Trophoblast cell (in vitro differentiated cells and primary cell): ENCODE results near the gene CTSS.

Source experiments
- DNase-seq, 2 donors: peaks; one replicate each; pipeline ENCODE4 v3.0.0-alpha.2; 2016
- H2AFZ ChIP-seq: 2 replicates; pipeline ENCODE4 v1.6.1; 2013; ENCODE audit warnings: low read length, moderate library complexity, mild to moderate bottlenecking; ENCODE audit not compliant: insufficient read depth, poor library complexity
- H2AK5ac ChIP-seq: 2 replicates; pipeline ENCODE4 v1.6.1; 2013; ENCODE audit warnings: mild to moderate bottlenecking, low read length
- H2BK120ac ChIP-seq: 2 replicates; pipeline ENCODE4 v1.6.1; 2013; ENCODE audit warnings: low read length, mild to moderate bottlenecking, moderate library complexity; ENCODE audit not compliant: insufficient read depth, poor library complexity
- H2BK12ac ChIP-seq: 2 replicates; pipeline ENCODE4 v1.6.1; 2013; ENCODE audit warnings: mild to moderate bottlenecking, low read length, moderate library complexity
- H2BK5ac ChIP-seq: 2 replicates; pipeline ENCODE4 v1.6.1; 2013; ENCODE audit warnings: low read length, low read depth, moderate library complexity, mild to moderate bottlenecking; ENCODE audit not compliant: poor library complexity
- H3K14ac ChIP-seq: 2 replicates; pipeline ENCODE4 v1.6.1; 2013; ENCODE audit warnings: mild to moderate bottlenecking, low read length
- H3K18ac ChIP-seq: 2 replicates; pipeline ENCODE4 v1.6.1; 2013; ENCODE audit warnings: mild to moderate bottlenecking, low read length
- H3K23ac ChIP-seq: 2 replicates; pipeline ENCODE4 v1.6.1; 2013; ENCODE audit warnings: low read length
- H3K27ac ChIP-seq: 2 replicates; pipeline ENCODE4 v1.5.1; 2013; ENCODE audit warnings: low read depth, mild to moderate bottlenecking, inconsistent platforms, low read length, moderate library complexity
- H3K27me3 ChIP-seq: 2 replicates; pipeline ENCODE4 v1.6.1; 2013; ENCODE audit warnings: inconsistent platforms, mild to moderate bottlenecking, low read length, moderate library complexity; ENCODE audit not compliant: insufficient read depth
- H3K36me3 ChIP-seq, 2 experiments: 1 replicate in 1 of 2; 2 replicates in 1 of 2; pipeline ENCODE4 v1.6.1; 2013; ENCODE audit warnings: low read length in 2 of 2, mild to moderate bottlenecking in 2 of 2, moderate library complexity in 1 of 2; ENCODE audit not compliant: insufficient read depth in 2 of 2, control insufficient read depth in 1 of 2
- H3K4ac ChIP-seq: 2 replicates; pipeline ENCODE4 v1.6.1; 2013; ENCODE audit warnings: low read depth, mild to moderate bottlenecking, low read length, moderate library complexity
- H3K4me1 ChIP-seq, 2 experiments: 1 replicate in 1 of 2; 2 replicates in 1 of 2; pipeline ENCODE4 v1.6.1; 2013; ENCODE audit warnings: low read length in 2 of 2, mild to moderate bottlenecking in 2 of 2, moderate library complexity in 1 of 2; ENCODE audit not compliant: insufficient read depth in 2 of 2, control insufficient read depth in 1 of 2
- H3K4me2 ChIP-seq: 2 replicates; pipeline ENCODE4 v1.6.1; 2013; ENCODE audit warnings: inconsistent platforms, mild to moderate bottlenecking, low read length, moderate library complexity
- H3K4me3 ChIP-seq: 2 replicates; pipeline ENCODE4 v1.5.1; 2013; ENCODE audit warnings: mild to moderate bottlenecking, low read depth, low read length, inconsistent platforms
- H3K79me1 ChIP-seq: one replicate; pipeline ENCODE4 v1.6.1; 2013; ENCODE audit warnings: low read length
- H3K79me2 ChIP-seq: 2 replicates; pipeline ENCODE4 v1.6.1; 2013; ENCODE audit warnings: low read length, mild to moderate bottlenecking; ENCODE audit not compliant: control insufficient read depth, insufficient read depth, poor library complexity
- H3K9ac ChIP-seq: 2 replicates; pipeline ENCODE4 v1.6.1; 2013; ENCODE audit warnings: mild to moderate bottlenecking, low read length
- H3K9me3 ChIP-seq: 2 replicates; pipeline ENCODE4 v1.6.1; 2013; ENCODE audit warnings: low read depth, mild to moderate bottlenecking, control low read depth, inconsistent platforms, low read length; ENCODE audit not compliant: insufficient read depth
- H4K12ac ChIP-seq: 2 replicates; pipeline ENCODE4 v1.6.1; 2013; ENCODE audit warnings: low read depth, mild to moderate bottlenecking, low read length, moderate library complexity
- H4K8ac ChIP-seq: 2 replicates; pipeline ENCODE4 v1.6.1; 2013; ENCODE audit warnings: low read depth, mild to moderate bottlenecking, low read length, moderate library complexity
- H4K91ac ChIP-seq: one replicate; pipeline ENCODE4 v1.6.1; 2013; ENCODE audit warnings: low read depth, mild to moderate bottlenecking, low read length, moderate library complexity
- WGBS: extraction: QIAGEN DNeasy Blood & Tissue Kit; methylation state at CpG from one replicate; pipeline ENCODE4 v1.1.7; 2013; ENCODE audit warnings: missing lambda C conversion rate; ENCODE audit not compliant: insufficient read length, insufficient coverage; ENCODE audit errors: extremely low coverage; 5-methylcytosine and 5-hydroxymethylcytosine counted together

CTSS gene

GRCh38 chr1:150696590-150696989 lies 69.0 kb downstream of the CTSS start:
- no peak overlapping the region for H3K27ac ChIP-seq
- H2AK5ac ChIP-seq: no peak overlapping the region
- DNase-seq: peak in 1 of 2 donors; percentile 13
- no peak overlapping the region for H3K14ac ChIP-seq
- no peaks in the 10 kb centered on the region for H3K9me3 ChIP-seq
- WGBS: no CpG with 5 or more reads among the region's 6 CpGs
- H3K79me1 ChIP-seq: no peaks in the 10 kb centered on the region
- H3K23ac ChIP-seq: no peak overlapping the region
- no peak overlapping the region for H2BK5ac ChIP-seq
- H2BK12ac ChIP-seq: no peak overlapping the region
- H2AFZ ChIP-seq: no peak overlapping the region
- H3K9ac ChIP-seq: peak overlapping the region; percentile 95
- H3K4me1 ChIP-seq: no peaks in the 10 kb centered on the region
- H4K12ac ChIP-seq: no peak overlapping the region
- peak overlapping the region; percentile 55 for H4K8ac ChIP-seq
- peak overlapping the region; percentile 92 for H3K4me3 ChIP-seq
- H3K4ac ChIP-seq: no peak overlapping the region
- peak overlapping the region; percentile 86 for H3K4me2 ChIP-seq
- peaks cover 5 to 7% of the 10 kb centered on the region in 2 experiments for H3K36me3 ChIP-seq
- H3K18ac ChIP-seq: no peak overlapping the region
- no peak overlapping the region for H2BK120ac ChIP-seq
- no peaks in the 10 kb centered on the region for H3K27me3 ChIP-seq
- no peak overlapping the region for H4K91ac ChIP-seq
- no peaks in the 10 kb centered on the region for H3K79me2 ChIP-seq

- no peak overlapping the region for H4K8ac ChIP-seq
- H3K9me3 ChIP-seq: no peaks in the 10 kb centered on the region
- no peak overlapping the region for H3K4me3 ChIP-seq
- H2BK120ac ChIP-seq: no peak overlapping the region
- H3K4me2 ChIP-seq: peak overlapping the region; percentile 39
- H4K12ac ChIP-seq: no peak overlapping the region
- H3K14ac ChIP-seq: no peak overlapping the region
- no peak overlapping the region for H3K23ac ChIP-seq
- no peak overlapping the region for H2AFZ ChIP-seq
- H3K4me1 ChIP-seq: no peaks in the 10 kb centered on the region
- H3K36me3 ChIP-seq: peaks cover 5 to 7% of the 10 kb centered on the region in 2 experiments
- no peak overlapping the region for H3K18ac ChIP-seq
- H3K27me3 ChIP-seq: no peaks in the 10 kb centered on the region
- no peaks in the 10 kb centered on the region for H3K79me1 ChIP-seq
- H2BK12ac ChIP-seq: no peak overlapping the region
- no peak overlapping the region for H3K27ac ChIP-seq
- no peak overlapping the region for H3K9ac ChIP-seq
- H3K4ac ChIP-seq: no peak overlapping the region
- H2BK5ac ChIP-seq: no peak overlapping the region
- H4K91ac ChIP-seq: no peak overlapping the region
- no peak for DNase-seq
- H2AK5ac ChIP-seq: no peak overlapping the region
- H3K79me2 ChIP-seq: no peaks in the 10 kb centered on the region
- no CpG with 5 or more reads among the region's 1 CpG for WGBS
Measured at GRCh38 chr1:150696162-150696561, 69.4 kb downstream of the CTSS start.

GRCh38 chr1:150695561-150695960 lies 70.0 kb downstream of the CTSS start:
- Histone ChIP-seq H4K91ac (no peak overlapping the region), H3K14ac (no peak overlapping the region), H3K9me3 (no peaks in the 10 kb centered on the region), H4K8ac (no peak overlapping the region), H3K27ac (no peak overlapping the region), H3K79me1 (no peaks in the 10 kb centered on the region), H2AFZ (no peak overlapping the region), H3K4me1 (no peaks in the 10 kb centered on the region), H3K23ac (no peak overlapping the region), H3K4me2 (no peak overlapping the region), H3K4ac (no peak overlapping the region), H3K27me3 (no peaks in the 10 kb centered on the region), H2BK120ac (no peak overlapping the region), H4K12ac (no peak overlapping the region), H3K36me3 (peaks cover 5 to 7% of the 10 kb centered on the region in 2 experiments), H2AK5ac (no peak overlapping the region), H3K18ac (no peak overlapping the region), H3K4me3 (no peak overlapping the region), H3K9ac (no peak overlapping the region), H2BK12ac (no peak overlapping the region), H2BK5ac (no peak overlapping the region), H3K79me2 (no peaks in the 10 kb centered on the region)
- no CpG with 5 or more reads among the region's 4 CpGs for WGBS
- DNase-seq: no peak

- no peaks in the 10 kb centered on the region for H3K79me1 ChIP-seq
- WGBS: no CpG with 5 or more reads among the region's 3 CpGs
- H2BK5ac ChIP-seq: no peak overlapping the region
Measured at GRCh38 chr1:150692720-150693119, 72.9 kb downstream of the CTSS start.

More at GRCh38 chr1:150692720-150693119, 72.9 kb downstream of the CTSS start:
- Histone ChIP-seq H4K91ac (no peak overlapping the region), H3K36me3 (peaks cover 5 to 10% of the 10 kb centered on the region in 2 experiments), H2AK5ac (no peak overlapping the region), H2BK12ac (no peak overlapping the region), H3K4me2 (no peak overlapping the region), H3K27me3 (no peaks in the 10 kb centered on the region), H3K9me3 (no peaks in the 10 kb centered on the region), H2BK120ac (no peak overlapping the region), H3K14ac (no peak overlapping the region), H3K18ac (no peak overlapping the region), H3K9ac (no peak overlapping the region), H3K4me1 (no peaks in the 10 kb centered on the region), H3K27ac (no peak overlapping the region), H4K8ac (no peak overlapping the region), H2AFZ (no peak overlapping the region), H3K23ac (no peak overlapping the region), H3K4ac (no peak overlapping the region), H3K4me3 (no peak overlapping the region), H3K79me2 (no peaks in the 10 kb centered on the region), H4K12ac (no peak overlapping the region)
- DNase-seq: no peak
